ENCODE measurements around the gene TK1.
A peak's percentile ranks its signal among the peaks of the same experiment; 100 is the strongest.

The TK1 gene

GRCh38 chr17:78185981-78186691 lies 716 bp downstream of the TK1 start:
- TF ChIP-seq POLR2AphosphoS5 (IDR thresholded peaks at IDR 0.05; ENCODE audit: low read depth, low read length) = no peak
- no peak for TF ChIP-seq TAF1 (IDR thresholded peaks at IDR 0.05; ENCODE audit: borderline replicate concordance, low read depth, low read length)
- no peak for TF ChIP-seq POLR2A (IDR thresholded peaks at IDR 0.05; ENCODE audit: low read depth, low read length)
- DNase-seq (ENCODE audit: insufficient read length) (no peak), FAIRE-seq (no peak)

DNA sequence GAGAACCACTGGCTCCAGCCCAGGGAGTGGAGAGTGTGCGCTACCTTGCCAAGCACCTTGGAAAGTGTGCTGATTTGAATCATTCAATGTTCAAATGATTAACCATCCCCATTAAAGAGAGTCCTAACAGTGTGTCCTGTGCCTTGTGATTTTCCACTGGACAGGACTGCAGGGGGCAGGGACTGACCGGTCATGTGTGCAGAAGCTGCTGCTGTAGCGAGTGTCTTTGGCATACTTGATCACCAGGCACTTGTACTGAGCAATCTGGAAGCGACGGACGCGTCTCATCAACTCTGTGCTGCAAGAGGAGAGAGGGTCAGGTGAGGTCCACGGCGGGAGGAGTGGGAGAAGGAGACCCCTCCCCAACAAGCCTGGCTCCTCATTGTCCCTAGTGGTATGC lies 2.0 kb downstream of the TK1 start:
- FAIRE-seq (no peak), DNase-seq (ENCODE audit: insufficient read length) (no peak)
- TF ChIP-seq POLR2AphosphoS5 (IDR thresholded peaks at IDR 0.05; ENCODE audit: low read depth, low read length) (no peak), TAF1 (IDR thresholded peaks at IDR 0.05; ENCODE audit: borderline replicate concordance, low read depth, low read length) (no peak), POLR2A (IDR thresholded peaks at IDR 0.05; ENCODE audit: low read depth, low read length) (no peak)

GRCh38 chr17:78184351-78184750 lies 2.5 kb downstream of the TK1 start:
- TF ChIP-seq TAF1 (IDR thresholded peaks at IDR 0.05; ENCODE audit: borderline replicate concordance, low read depth, low read length) = no peak
- no peak for TF ChIP-seq POLR2A (IDR thresholded peaks at IDR 0.05; ENCODE audit: low read depth, low read length)
- no peak for TF ChIP-seq POLR2AphosphoS5 (IDR thresholded peaks at IDR 0.05; ENCODE audit: low read depth, low read length)
- FAIRE-seq (no peak), DNase-seq (ENCODE audit: insufficient read length) (no peak)

DNA sequence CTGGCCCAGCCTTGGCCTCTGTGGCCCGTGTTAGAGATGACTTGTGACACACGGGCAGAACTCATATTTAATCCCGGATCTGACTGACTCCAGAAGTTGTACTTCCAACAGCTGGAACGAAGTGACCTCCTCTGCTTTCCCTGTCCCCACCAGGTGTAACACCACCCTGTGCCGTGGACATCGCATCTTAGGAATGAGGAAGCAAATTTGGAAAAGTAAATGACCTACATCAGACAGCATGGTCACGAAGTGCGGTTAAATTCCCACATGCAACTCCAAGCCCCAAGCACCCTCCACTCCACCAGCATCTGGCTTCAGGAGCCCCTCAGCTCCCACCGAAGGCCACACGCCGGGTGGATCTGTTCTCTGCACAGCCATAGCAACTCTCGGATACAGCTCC lies 2.9 kb downstream of the TK1 start:
- TF ChIP-seq TAF1 (IDR thresholded peaks at IDR 0.05; ENCODE audit: borderline replicate concordance, low read depth, low read length) (no peak), POLR2A (IDR thresholded peaks at IDR 0.05; ENCODE audit: low read depth, low read length) (no peak), POLR2AphosphoS5 (IDR thresholded peaks at IDR 0.05; ENCODE audit: low read depth, low read length) (no peak)
- FAIRE-seq (no peak), DNase-seq (ENCODE audit: insufficient read length) (no peak)

DNA sequence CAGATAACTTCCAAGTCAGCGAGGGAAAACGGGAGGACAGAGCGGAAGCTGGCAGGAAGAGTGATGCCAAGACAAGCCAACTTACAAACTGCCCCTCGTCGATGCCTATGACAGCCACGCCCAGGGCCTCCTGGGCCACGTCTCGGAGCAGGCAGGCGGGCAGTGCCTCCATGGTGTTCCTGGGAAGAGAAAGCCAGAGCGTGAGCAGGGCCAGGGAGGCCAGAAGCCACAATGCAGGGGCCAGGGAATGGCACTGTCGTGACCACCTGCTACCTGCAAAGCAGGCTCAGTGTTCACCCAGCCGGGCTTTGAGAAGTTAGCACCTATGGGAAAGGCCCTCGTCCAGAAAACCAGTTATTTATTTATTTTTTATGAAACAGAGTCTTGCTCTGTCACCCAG lies 4.3 kb downstream of the TK1 start:
- FAIRE-seq (no peak), DNase-seq (ENCODE audit: insufficient read length) (no peak)
- TF ChIP-seq TAF1 (IDR thresholded peaks at IDR 0.05; ENCODE audit: borderline replicate concordance, low read depth, low read length) (no peak), POLR2A (IDR thresholded peaks at IDR 0.05; ENCODE audit: low read depth, low read length) (no peak), POLR2AphosphoS5 (IDR thresholded peaks at IDR 0.05; ENCODE audit: low read depth, low read length) (no peak)

GRCh38 chr17:78180508-78180907 lies 6.3 kb downstream of the TK1 start:
- no peak for FAIRE-seq
- no peak for DNase-seq (ENCODE audit: insufficient read length)
- no peak for TF ChIP-seq POLR2A (IDR thresholded peaks at IDR 0.05; ENCODE audit: low read depth, low read length)
- TF ChIP-seq TAF1 (IDR thresholded peaks at IDR 0.05; ENCODE audit: borderline replicate concordance, low read depth, low read length) = no peak
- TF ChIP-seq POLR2AphosphoS5 (IDR thresholded peaks at IDR 0.05; ENCODE audit: low read depth, low read length) = no peak

- TF ChIP-seq POLR2AphosphoS5 (IDR thresholded peaks at IDR 0.05; ENCODE audit: low read depth, low read length) (no peak), TAF1 (IDR thresholded peaks at IDR 0.05; ENCODE audit: borderline replicate concordance, low read depth, low read length) (no peak), POLR2A (IDR thresholded peaks at IDR 0.05; ENCODE audit: low read depth, low read length) (no peak)
- no peak for FAIRE-seq
- no peak for DNase-seq (ENCODE audit: insufficient read length)
Observed at GRCh38 chr17:78180083-78180482, 6.8 kb downstream of the TK1 start.

- no peak for FAIRE-seq
- no peak for TF ChIP-seq TAF1 (IDR thresholded peaks at IDR 0.05; ENCODE audit: borderline replicate concordance, low read depth, low read length)
- TF ChIP-seq POLR2A (IDR thresholded peaks at IDR 0.05; ENCODE audit: low read depth, low read length) = no peak
- TF ChIP-seq POLR2AphosphoS5 (IDR thresholded peaks at IDR 0.05; ENCODE audit: low read depth, low read length) = no peak; the same call in 1 of the 2 replicates
- no peak for DNase-seq (ENCODE audit: insufficient read length)
Observed at GRCh38 chr17:78179372-78179771, 7.5 kb downstream of the TK1 start.

GRCh38 chr17:78176548-78177025 lies 10.3 kb downstream of the TK1 start:
- TF ChIP-seq POLR2AphosphoS5 (IDR thresholded peaks at IDR 0.05; ENCODE audit: low read depth, low read length) (peak; percentile 83), POLR2A (IDR thresholded peaks at IDR 0.05; ENCODE audit: low read depth, low read length) (no peak)
- peak; percentile 71 for DNase-seq (ENCODE audit: insufficient read length)
- FAIRE-seq = peak; percentile 42

DNA sequence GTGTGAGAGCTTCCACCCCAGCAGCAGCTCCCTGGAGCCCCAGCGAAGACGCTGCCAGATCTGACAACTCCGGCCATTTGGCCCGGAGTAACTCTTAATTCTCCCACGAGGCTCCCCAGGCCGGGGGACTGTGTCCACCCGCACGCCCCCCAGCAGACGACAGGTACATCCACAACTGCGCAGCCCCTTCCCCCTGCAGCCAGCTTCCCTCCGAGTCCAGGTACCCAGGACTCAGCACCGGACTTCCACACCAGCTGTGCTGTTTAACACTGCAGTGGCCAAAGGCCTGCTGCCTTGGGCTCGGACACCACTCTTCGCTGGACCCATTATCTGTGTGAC lies 11.2 kb downstream of the TK1 start:
- TF ChIP-seq POLR2A (IDR thresholded peaks at IDR 0.05; ENCODE audit: low read depth, low read length) (no peak; the same call in 1 of the 2 replicates), POLR2AphosphoS5 (IDR thresholded peaks at IDR 0.05; ENCODE audit: low read depth, low read length) (no peak; the same call in 1 of the 2 replicates), TAF1 (IDR thresholded peaks at IDR 0.05; ENCODE audit: borderline replicate concordance, low read depth, low read length) (no peak)
- FAIRE-seq = no peak
- no peak for DNase-seq (ENCODE audit: insufficient read length)

- FAIRE-seq (no peak), DNase-seq (ENCODE audit: insufficient read length) (no peak)
- TF ChIP-seq POLR2A (IDR thresholded peaks at IDR 0.05; ENCODE audit: low read depth, low read length) = peak; percentile 50
- no peak; the same call in 1 of the 2 replicates for TF ChIP-seq POLR2AphosphoS5 (IDR thresholded peaks at IDR 0.05; ENCODE audit: low read depth, low read length)
Observed at GRCh38 chr17:78174870-78175642, 11.8 kb downstream of the TK1 start.

- DNase-seq (ENCODE audit: insufficient read length) (no peak), FAIRE-seq (no peak)
- TF ChIP-seq POLR2AphosphoS5 (IDR thresholded peaks at IDR 0.05; ENCODE audit: low read depth, low read length) = peak; percentile 92
- TF ChIP-seq TAF1 (IDR thresholded peaks at IDR 0.05; ENCODE audit: borderline replicate concordance, low read depth, low read length) = no peak
- TF ChIP-seq POLR2A (IDR thresholded peaks at IDR 0.05; ENCODE audit: low read depth, low read length) = peak; percentile 90
Observed at GRCh38 chr17:78174346-78174869, 12.4 kb downstream of the TK1 start.
